A549 (cell line): ENCODE data around the gene GINS1. TPM values are rescaled to one million over a fixed set of nuclear protein-coding genes. Genes with fewer than 3 reads are reported as not detected.

ENCODE experiments used
- ATAC-seq, 2 experiments: fragments of 200-7000 bp in 1 of 2; fragments of >200 bp in 1 of 2; cut with Nextera tagmentation in 1 of 2; cut with Tn5 transposase in 1 of 2; 3 replicates each; pipeline versions ENCODE4 v1.8.0 to v1.9.1; 2018 to 2020; ENCODE audit warnings: mild to moderate bottlenecking in 1 of 2, moderate library complexity in 1 of 2
- CTCF ChIA-PET: fragments of 300-600 bp; sonication (Branson Sonifier 250); formaldehyde crosslinking; extraction: SDS; loops from one replicate; lab custom pipeline; 2021; ENCODE audit warnings: antibody characterized with exemption, inconsistent platforms; lab: Yijun Ruan, JAX
- POLR2A ChIA-PET: fragments of 350-600 bp; formaldehyde crosslinking; extraction: SDS; loops from one replicate; lab custom pipeline; 2021; ENCODE audit warnings: antibody characterized with exemption, inconsistent platforms; lab: Yijun Ruan, JAX
- DNase-seq, 2 experiments: peaks; one replicate each; pipeline versions ENCODE4 v3.0.0 to v3.0.0-alpha.2; 2011 to 2016; ENCODE audit warnings: low read depth in 1 of 2, low spot score in 1 of 2
- FAIRE-seq: peaks from 2 replicates; lab custom pipeline; 2011; peaks lifted over from hg19 to GRCh38; lab: Jason Lieb, UNC
- H3K27ac ChIP-seq, 2 experiments: fragments of >200 bp; sonication (Bioruptor Twin); formaldehyde crosslinking; 3 replicates each; pipeline ENCODE4 v1.5.1; 2016 to 2017
- H3K4me1 ChIP-seq: fragments of >200 bp; sonication (Bioruptor Twin); formaldehyde crosslinking; 3 replicates; pipeline ENCODE4 v1.6.1; 2016
- H3K4me2 ChIP-seq: fragments of >200 bp; sonication (Bioruptor Twin); formaldehyde crosslinking; 3 replicates; pipeline ENCODE4 v1.6.1; 2016
- H3K4me3 ChIP-seq: fragments of >200 bp; sonication (Bioruptor Twin); formaldehyde crosslinking; 3 replicates; pipeline ENCODE4 v1.5.1; 2016
- H3K9me3 ChIP-seq: fragments of >200 bp; sonication (Bioruptor Twin); formaldehyde crosslinking; 3 replicates; pipeline ENCODE4 v1.6.1; 2016
- CEBPB ChIP-seq, 2 experiments: fragments of >200 bp in 1 of 2; sonication (Bioruptor Twin) in 1 of 2; formaldehyde crosslinking in 1 of 2; IDR thresholded peaks; 2 replicates each; pipeline ENCODE4 v1.6.1; 2012 to 2016
- EHMT2 ChIP-seq: fragments of 200-600 bp; sonication (generic); IDR thresholded peaks from 2 replicates; pipeline ENCODE4 v1.6.1; 2016; ENCODE audit warnings: antibody characterized with exemption, low read depth, mild to moderate bottlenecking, moderate library complexity
- EP300 ChIP-seq, 2 experiments: fragments of >200 bp; sonication (Bioruptor Twin); formaldehyde crosslinking; IDR thresholded peaks; 2 replicates in 1 of 2; 3 replicates in 1 of 2; pipeline ENCODE4 v1.6.1; 2016 to 2017
- ESRRA ChIP-seq: fragments of 150-350 bp; IDR thresholded peaks from 2 replicates; pipeline ENCODE4 v1.6.1; 2014; ENCODE audit warnings: mild to moderate bottlenecking, low read length, borderline replicate concordance
- FOSB ChIP-seq: fragments of 250-450 bp; sonication (Bioruptor Pico); IDR thresholded peaks from 2 replicates; pipeline ENCODE4 v1.5.0; 2020; ENCODE audit warnings: mild to moderate bottlenecking, moderate library complexity
- FOSL2 ChIP-seq, 2 experiments: fragments of 450-650 bp in 1 of 2; fragments of >200 bp in 1 of 2; sonication (Bioruptor Twin) in 1 of 2; formaldehyde crosslinking; IDR thresholded peaks; 2 replicates each; pipeline versions ENCODE4 v1.5.0 to v1.6.1; 2016 to 2020; ENCODE audit warnings: mild to moderate bottlenecking in 1 of 2, moderate library complexity in 1 of 2
- FOXS1 ChIP-seq: fragments of 250-450 bp; sonication (Bioruptor Pico); IDR thresholded peaks from 2 replicates; pipeline ENCODE4 v1.5.0; 2020; ENCODE audit warnings: mild to moderate bottlenecking, moderate library complexity
- GATA3 ChIP-seq: IDR thresholded peaks from 2 replicates; pipeline ENCODE4 v1.6.1; 2012; ENCODE audit warnings: borderline replicate concordance
- HDAC2 ChIP-seq: fragments of 200-600 bp; sonication (generic); IDR thresholded peaks from 2 replicates; pipeline ENCODE4 v1.6.1; 2016
- HOXA7 ChIP-seq: fragments of 250-450 bp; sonication (Bioruptor Pico); IDR thresholded peaks from 2 replicates; pipeline ENCODE4 v1.5.0; 2020; ENCODE audit warnings: mild to moderate bottlenecking, moderate library complexity
- HOXB13 ChIP-seq: fragments of 250-450 bp; sonication (Bioruptor Pico); IDR thresholded peaks from 2 replicates; pipeline ENCODE4 v1.5.0; 2020; ENCODE audit warnings: low read depth, mild to moderate bottlenecking, moderate library complexity
- MAFK ChIP-seq: fragments of 450-650 bp; IDR thresholded peaks from 2 replicates; pipeline ENCODE4 v1.6.1; 2014; ENCODE audit not compliant: partially characterized antibody
- PBX3 ChIP-seq: IDR thresholded peaks from 2 replicates; pipeline ENCODE4 v1.6.1; 2012
- POLR2A ChIP-seq: IDR thresholded peaks from 2 replicates; pipeline ENCODE4 v1.6.1; 2012; ENCODE audit warnings: mild to moderate bottlenecking, low read length
- POLR2AphosphoS2 ChIP-seq: conservative IDR thresholded peaks from 2 replicates; pipeline ENCODE4 v1.6.1; 2012; ENCODE audit warnings: low read length, improper control_type of control experiment, inconsistent platforms
- RAD21 ChIP-seq, 2 experiments: fragments of >200 bp in 1 of 2; sonication (Bioruptor Twin) in 1 of 2; formaldehyde crosslinking in 1 of 2; IDR thresholded peaks in 1 of 2; conservative IDR thresholded peaks in 1 of 2; 2 replicates in 1 of 2; 3 replicates in 1 of 2; pipeline ENCODE4 v1.6.1; 2012 to 2018; ENCODE audit warnings: inconsistent platforms in 1 of 2
- RARB ChIP-seq: fragments of 250-450 bp; sonication (Bioruptor Pico); IDR thresholded peaks from 2 replicates; pipeline ENCODE4 v1.8.0; 2021; ENCODE audit warnings: mild to moderate bottlenecking, moderate library complexity
- RCOR1 ChIP-seq: fragments of 150-350 bp; IDR thresholded peaks from 2 replicates; pipeline ENCODE4 v1.6.1; 2014; ENCODE audit warnings: antibody characterized with exemption, low read length, low read depth
- TFCP2L1 ChIP-seq: fragments of 250-450 bp; sonication (Bioruptor Pico); IDR thresholded peaks from 2 replicates; pipeline ENCODE4 v1.5.0; 2021; ENCODE audit warnings: mild to moderate bottlenecking
- TP53 ChIP-seq: fragments of 250-450 bp; sonication (Bioruptor Pico); IDR thresholded peaks from 2 replicates; pipeline ENCODE4 v1.5.0; 2021; ENCODE audit warnings: mild to moderate bottlenecking, moderate library complexity
- ZC3H11A ChIP-seq: fragments of 450-650 bp; IDR thresholded peaks from 2 replicates; pipeline ENCODE4 v1.6.1; 2014; ENCODE audit warnings: antibody characterized with exemption, mild to moderate bottlenecking
- ZFP36 ChIP-seq: fragments of 450-650 bp; IDR thresholded peaks from 2 replicates; pipeline ENCODE4 v1.6.1; 2014; ENCODE audit warnings: borderline replicate concordance; ENCODE audit not compliant: partially characterized antibody
- ZNF302 ChIP-seq: fragments of 250-450 bp; sonication (Bioruptor Pico); IDR thresholded peaks from 2 replicates; pipeline ENCODE4 v1.9.0; 2021; ENCODE audit warnings: inconsistent platforms, mild to moderate bottlenecking, moderate library complexity
- WGBS: methylation state at CpG from one replicate; pipeline ENCODE4 v1.1.6; 2017; ENCODE audit errors: missing lambda C conversion rate; 5-methylcytosine and 5-hydroxymethylcytosine counted together
- polyA plus RNA-seq, 4 experiments: library from polyadenylated mRNA; depleted of rRNA in 3 of 4; stranded (reverse); fragments of >200 nt; fragmentation: RNase III in 1 of 4; extraction: RNeasy Plus Mini Kit Qiagen cat#74134 plus additional on column Dnase treatment in 1 of 4; gene quantifications; 2 replicates in 3 of 4; 3 replicates in 1 of 4; pipeline ENCODE4 v1.2.3, GENCODE V29; 2011 to 2017
- TF ChIP-seq, protein P1 (sequence below): fragments of >200 bp; sonication (Bioruptor Twin); formaldehyde crosslinking; IDR thresholded peaks from 3 replicates; pipeline ENCODE4 v1.6.1; 2016
- TF ChIP-seq, protein P2 (sequence below): fragments of >200 bp; sonication (Bioruptor Twin); formaldehyde crosslinking; IDR thresholded peaks from 3 replicates; pipeline ENCODE4 v1.5.1; 2016
- TF ChIP-seq, protein P3 (sequence below): fragments of 250-450 bp; sonication (Bioruptor Pico); IDR thresholded peaks from 2 replicates; pipeline ENCODE4 v1.5.0; 2021; ENCODE audit warnings: mild to moderate bottlenecking, moderate library complexity, borderline replicate concordance

The GINS1 gene
- polyA plus RNA-seq, 2 of the 4 experiments (the other 2 are of a cell fraction) = 34.2 to 46.4 TPM

- no peak for FAIRE-seq
- Histone ChIP-seq H3K4me3 (no peak overlapping the region), H3K9me3 (no peaks in the 10 kb centered on the region), H3K4me1 (no peaks in the 10 kb centered on the region), H3K27ac (no peak overlapping the region)
- TF ChIP-seq RAD21 (conservative IDR thresholded peaks at IDR 0.05 in 1 of 2, IDR thresholded peaks at IDR 0.05 in 1 of 2) = no peak
- TF ChIP-seq, all 56 proteins: peak for 0
- ChIA-PET CTCF (interaction anchor here (0.6 to 2.0 kb wide), 5 partner anchors 10 to 76 kb away, joined by 3 to 8 read pairs (median 4); no protein-coding TSS in a partner anchor), POLR2A (no interaction called here)
- no peak for ATAC-seq
- no peak for DNase-seq
- H3K4me2 ChIP-seq = no peak overlapping the region
- WGBS = 87% methylated on average over 12 of the region's 12 CpGs
These were observed 74.4 kb downstream of the GINS1 start for GRCh38 chr20:25481918-25482253.

- WGBS = 88% methylated on average over 14 of the region's 14 CpGs
- DNase-seq (no peak), ATAC-seq (no peak), FAIRE-seq (no peak)
- CTCF ChIA-PET = no interaction called here
- no peaks in the 10 kb centered on the region for H3K4me1 ChIP-seq
- no peak overlapping the region for H3K27ac ChIP-seq
- H3K4me2 ChIP-seq = no peak overlapping the region
- H3K4me3 ChIP-seq = no peak overlapping the region
- H3K9me3 ChIP-seq = no peaks in the 10 kb centered on the region
- TF ChIP-seq HDAC2 (no peak), POLR2AphosphoS2 (no peak), FOSL2 (IDR thresholded peaks at IDR 0.05) (no peak), FOSL2 (CRISPR knock-in tag; IDR thresholded peaks at IDR 0.05) (no peak), MAFK (no peak), POLR2A (no peak), ZFP36 (no peak), PBX3 (no peak)
- POLR2A ChIA-PET = no interaction called here
These were observed 76.1 kb downstream of the GINS1 start for GRCh38 chr20:25483431-25484132.

DNA sequence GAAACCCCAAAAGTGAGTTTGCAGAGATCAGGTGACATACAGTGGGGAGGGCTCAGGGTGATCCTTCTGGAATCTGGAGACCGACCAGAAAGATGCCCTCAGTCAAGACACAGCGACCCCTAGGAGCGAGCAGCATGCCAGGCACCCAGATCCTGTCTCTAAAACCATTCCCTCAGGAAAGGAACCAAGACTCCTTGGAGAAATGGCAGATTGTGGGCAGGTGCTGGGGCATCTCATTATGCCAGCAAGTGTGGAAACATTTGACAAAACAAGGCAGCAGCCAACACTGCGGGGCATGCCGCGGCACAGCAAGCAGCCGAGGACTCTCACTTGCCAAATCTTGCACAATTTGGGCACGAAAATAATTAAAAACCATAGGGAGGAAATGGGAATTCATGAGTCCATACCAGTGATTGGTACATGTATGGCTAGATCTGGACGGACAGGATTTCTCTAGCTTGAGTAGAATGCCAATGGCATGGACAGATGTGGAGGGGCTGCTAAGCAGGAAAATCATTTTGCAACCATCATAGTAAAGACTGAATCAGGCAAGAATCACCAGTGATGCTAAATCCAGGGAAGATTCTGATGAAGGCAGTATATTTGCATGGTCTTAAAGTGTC lies 76.9 kb downstream of the GINS1 start:
- FAIRE-seq (no peak), DNase-seq (no peak), ATAC-seq (no peak)
- no peaks in the 10 kb centered on the region for H3K4me1 ChIP-seq
- TF ChIP-seq, protein P1, sequence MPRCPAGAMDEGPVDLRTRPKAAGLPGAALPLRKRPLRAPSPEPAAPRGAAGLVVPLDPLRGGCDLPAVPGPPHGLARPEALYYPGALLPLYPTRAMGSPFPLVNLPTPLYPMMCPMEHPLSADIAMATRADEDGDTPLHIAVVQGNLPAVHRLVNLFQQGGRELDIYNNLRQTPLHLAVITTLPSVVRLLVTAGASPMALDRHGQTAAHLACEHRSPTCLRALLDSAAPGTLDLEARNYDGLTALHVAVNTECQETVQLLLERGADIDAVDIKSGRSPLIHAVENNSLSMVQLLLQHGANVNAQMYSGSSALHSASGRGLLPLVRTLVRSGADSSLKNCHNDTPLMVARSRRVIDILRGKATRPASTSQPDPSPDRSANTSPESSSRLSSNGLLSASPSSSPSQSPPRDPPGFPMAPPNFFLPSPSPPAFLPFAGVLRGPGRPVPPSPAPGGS = no peak
- TF ChIP-seq TP53 (CRISPR knock-in tag) (no peak), ESRRA (no peak), EHMT2 (no peak), TFCP2L1 (CRISPR knock-in tag) (no peak), HOXB13 (CRISPR knock-in tag) (no peak), RCOR1 (no peak), HOXA7 (CRISPR knock-in tag) (no peak), MAFK (no peak), CEBPB (IDR thresholded peaks at IDR 0.05) (no peak), RAD21 (conservative IDR thresholded peaks at IDR 0.05 in 1 of 2, IDR thresholded peaks at IDR 0.05 in 1 of 2) (no peak), EP300 (IDR thresholded peaks at IDR 0.05) (no peak), FOXS1 (CRISPR knock-in tag) (no peak), FOSB (no peak), ZC3H11A (no peak), ZNF302 (CRISPR knock-in tag) (no peak), RARB (CRISPR knock-in tag) (no peak), GATA3 (no peak)
- TF ChIP-seq, protein P2, sequence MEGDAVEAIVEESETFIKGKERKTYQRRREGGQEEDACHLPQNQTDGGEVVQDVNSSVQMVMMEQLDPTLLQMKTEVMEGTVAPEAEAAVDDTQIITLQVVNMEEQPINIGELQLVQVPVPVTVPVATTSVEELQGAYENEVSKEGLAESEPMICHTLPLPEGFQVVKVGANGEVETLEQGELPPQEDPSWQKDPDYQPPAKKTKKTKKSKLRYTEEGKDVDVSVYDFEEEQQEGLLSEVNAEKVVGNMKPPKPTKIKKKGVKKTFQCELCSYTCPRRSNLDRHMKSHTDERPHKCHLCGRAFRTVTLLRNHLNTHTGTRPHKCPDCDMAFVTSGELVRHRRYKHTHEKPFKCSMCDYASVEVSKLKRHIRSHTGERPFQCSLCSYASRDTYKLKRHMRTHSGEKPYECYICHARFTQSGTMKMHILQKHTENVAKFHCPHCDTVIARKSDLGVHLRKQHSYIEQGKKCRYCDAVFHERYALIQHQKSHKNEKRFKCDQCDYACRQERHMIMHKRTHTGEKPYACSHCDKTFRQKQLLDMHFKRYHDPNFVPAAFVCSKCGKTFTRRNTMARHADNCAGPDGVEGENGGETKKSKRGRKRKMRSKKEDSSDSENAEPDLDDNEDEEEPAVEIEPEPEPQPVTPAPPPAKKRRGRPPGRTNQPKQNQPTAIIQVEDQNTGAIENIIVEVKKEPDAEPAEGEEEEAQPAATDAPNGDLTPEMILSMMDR = no peak
- TF ChIP-seq, protein P3, sequence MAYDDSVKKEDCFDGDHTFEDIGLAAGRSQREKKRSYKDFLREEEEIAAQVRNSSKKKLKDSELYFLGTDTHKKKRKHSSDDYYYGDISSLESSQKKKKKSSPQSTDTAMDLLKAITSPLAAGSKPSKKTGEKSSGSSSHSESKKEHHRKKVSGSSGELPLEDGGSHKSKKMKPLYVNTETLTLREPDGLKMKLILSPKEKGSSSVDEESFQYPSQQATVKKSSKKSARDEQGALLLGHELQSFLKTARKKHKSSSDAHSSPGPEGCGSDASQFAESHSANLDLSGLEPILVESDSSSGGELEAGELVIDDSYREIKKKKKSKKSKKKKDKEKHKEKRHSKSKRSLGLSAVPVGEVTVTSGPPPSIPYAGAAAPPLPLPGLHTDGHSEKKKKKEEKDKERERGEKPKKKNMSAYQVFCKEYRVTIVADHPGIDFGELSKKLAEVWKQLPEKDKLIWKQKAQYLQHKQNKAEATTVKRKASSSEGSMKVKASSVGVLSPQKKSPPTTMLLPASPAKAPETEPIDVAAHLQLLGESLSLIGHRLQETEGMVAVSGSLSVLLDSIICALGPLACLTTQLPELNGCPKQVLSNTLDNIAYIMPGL (CRISPR knock-in tag) = no peak
- ChIA-PET CTCF (no interaction called here), POLR2A (no interaction called here)
- H3K27ac ChIP-seq = no peak overlapping the region
- 93% methylated on average over 9 of the region's 9 CpGs for WGBS
- H3K4me3 ChIP-seq = no peak overlapping the region
- H3K4me2 ChIP-seq = no peak overlapping the region
- no peaks in the 10 kb centered on the region for H3K9me3 ChIP-seq
